Body of pancreas (tissue), 4 donors: ENCODE measurements around the gene TEF. TPM values are rescaled to one million over a fixed set of nuclear protein-coding genes. Genes with fewer than 3 reads are reported as not detected.

Experiments
- ATAC-seq: fragments of 150-250 bp; one replicate; pipeline ENCODE4 v1.9.1; 2016
- DNase-seq, 4 donors: peaks; one replicate each; pipeline ENCODE4 v3.0.0-alpha.2; 2019
- H3K27ac ChIP-seq, 4 donors: fragments of 200-600 bp; sonication (generic); 1 replicate in 3 of 4; 2 replicates in 1 of 4; pipeline versions ENCODE4 v1.5.1 to v1.6.1; 2016 to 2019; ENCODE audit warnings: mild to moderate bottlenecking in 1 of 4, mixed read lengths in 1 of 4, moderate library complexity in 1 of 4
- H3K27me3 ChIP-seq, 2 donors: fragments of 200-600 bp; sonication (generic); one replicate each; pipeline ENCODE4 v1.6.0; 2016; ENCODE audit warnings: mild to moderate bottlenecking in 1 of 2
- H3K36me3 ChIP-seq, 2 donors: fragments of 200-600 bp; sonication (generic); replicated peaks in 1 of 2; 2 replicates each; pipeline ENCODE4 v1.5.1; 2016; ENCODE audit warnings: low read depth in 2 of 2; ENCODE audit not compliant: insufficient read depth in 1 of 2
- H3K4me1 ChIP-seq: fragments of 200-600 bp; sonication (generic); one replicate; pipeline ENCODE4 v1.6.0; 2016
- H3K4me3 ChIP-seq, 2 donors: fragments of 200-600 bp; sonication (generic); 1 replicate in 1 of 2; 2 replicates in 1 of 2; pipeline ENCODE4 v1.5.1; 2016 to 2019
- H3K9me3 ChIP-seq, 3 donors: fragments of 200-600 bp; sonication (generic); 1 replicate in 2 of 3; 2 replicates in 1 of 3; pipeline ENCODE4 v1.5.1; 2016
- POLR2A ChIP-seq, 3 donors: fragments of 450-650 bp; IDR thresholded peaks; one replicate each; pipeline ENCODE4 v1.6.1; 2016; ENCODE audit warnings: antibody characterized with exemption in 3 of 3, mild to moderate bottlenecking in 2 of 3
- WGBS, 2 donors: methylation state at CpG; one replicate each; pipeline ENCODE4 v1.1.5; 2017; 5-methylcytosine and 5-hydroxymethylcytosine counted together
- intact Hi-C: fragments of 100-400 bp; cut with DNase I; formaldehyde crosslinking; loops from one replicate; pipeline ENCODE4 v1.15.1; 2023
- small RNA-seq: library from RNA; depleted of rRNA; stranded (forward); fragments of <200 nt; gene quantifications from one replicate; pipeline ENCODE3, GENCODE V24; 2016
- total RNA-seq, 2 donors: library from RNA; depleted of rRNA; stranded (reverse); fragments of >200 nt; gene quantifications; one replicate each; pipeline ENCODE4 v1.1.0, GENCODE V29; 2016
- TF ChIP-seq, protein P1 (sequence below), 7 experiments: fragments of 450-650 bp in 4 of 7; fragments of 200-600 bp in 3 of 7; sonication (generic) in 3 of 7; IDR thresholded peaks; one replicate each; pipeline ENCODE4 v1.5.1; 2016 to 2019; ENCODE audit warnings: antibody characterized with exemption in 7 of 7

Gene TEF
- total RNA-seq, 2 donors from 2014 or later, result 10.9 to 29.0 TPM

DNA sequence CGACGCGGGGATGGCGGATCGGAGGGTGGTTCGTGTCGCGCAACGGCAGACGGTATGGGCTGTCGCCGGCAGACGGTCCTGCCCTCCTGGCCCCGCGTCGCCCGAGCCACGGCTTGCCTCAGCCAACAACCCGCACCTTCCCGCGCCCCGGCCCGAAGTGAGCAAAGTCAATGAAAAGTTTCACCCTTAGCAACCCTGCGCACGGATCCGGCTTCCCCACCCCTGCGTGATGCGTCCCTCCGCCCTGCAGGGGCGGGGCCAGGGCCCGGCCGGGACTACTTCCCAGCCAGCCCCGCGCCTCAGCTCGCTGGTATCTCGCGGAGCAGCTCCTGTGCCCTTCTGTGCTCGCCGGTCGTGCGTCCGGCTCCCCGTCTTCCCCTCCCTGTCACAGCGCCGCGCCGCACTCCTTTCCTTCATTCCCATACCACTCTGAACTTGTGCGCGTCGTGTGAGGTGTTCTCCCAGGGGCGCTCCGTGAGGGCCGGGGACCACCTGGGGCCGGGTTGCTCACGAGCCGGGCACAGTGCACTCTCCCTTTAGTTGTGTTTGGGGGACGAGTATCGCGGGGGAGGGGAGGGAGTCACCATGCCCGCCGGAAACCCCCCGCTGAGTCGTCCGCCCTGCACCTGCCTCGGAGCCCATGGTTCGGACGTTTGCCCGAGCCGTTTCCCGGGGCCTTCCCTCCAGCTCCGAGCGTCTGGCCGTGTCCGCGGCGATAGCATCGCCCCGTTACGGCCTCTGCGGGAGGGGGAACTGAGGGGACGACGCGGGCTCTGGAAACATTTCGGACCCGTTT, 65.1 kb downstream of the TEF start, which contains the start of gene TOB2:
TSS of gene TOB2 (minus strand) at position 163 of the 796 bp plus-strand sequence. CDS start 9,456 bp downstream, outside the sequence.
- 0 to 1% methylated on average over 4 to 70 of the region's 85 CpGs for WGBS, 2 donors
- intact Hi-C loops, result no loop called here

GRCh38 chr22:41447435-41448188, 65.9 kb downstream of the TEF start:
- DNase-seq, result peak; percentile 68 to 77 (median 76)
- TF ChIP-seq, protein P1, sequence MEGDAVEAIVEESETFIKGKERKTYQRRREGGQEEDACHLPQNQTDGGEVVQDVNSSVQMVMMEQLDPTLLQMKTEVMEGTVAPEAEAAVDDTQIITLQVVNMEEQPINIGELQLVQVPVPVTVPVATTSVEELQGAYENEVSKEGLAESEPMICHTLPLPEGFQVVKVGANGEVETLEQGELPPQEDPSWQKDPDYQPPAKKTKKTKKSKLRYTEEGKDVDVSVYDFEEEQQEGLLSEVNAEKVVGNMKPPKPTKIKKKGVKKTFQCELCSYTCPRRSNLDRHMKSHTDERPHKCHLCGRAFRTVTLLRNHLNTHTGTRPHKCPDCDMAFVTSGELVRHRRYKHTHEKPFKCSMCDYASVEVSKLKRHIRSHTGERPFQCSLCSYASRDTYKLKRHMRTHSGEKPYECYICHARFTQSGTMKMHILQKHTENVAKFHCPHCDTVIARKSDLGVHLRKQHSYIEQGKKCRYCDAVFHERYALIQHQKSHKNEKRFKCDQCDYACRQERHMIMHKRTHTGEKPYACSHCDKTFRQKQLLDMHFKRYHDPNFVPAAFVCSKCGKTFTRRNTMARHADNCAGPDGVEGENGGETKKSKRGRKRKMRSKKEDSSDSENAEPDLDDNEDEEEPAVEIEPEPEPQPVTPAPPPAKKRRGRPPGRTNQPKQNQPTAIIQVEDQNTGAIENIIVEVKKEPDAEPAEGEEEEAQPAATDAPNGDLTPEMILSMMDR (IDR thresholded peaks at IDR 0.05), result peak in 1 of 7 experiments; percentile 2
- no peak for TF ChIP-seq POLR2A (IDR thresholded peaks at IDR 0.05)
- H3K36me3 ChIP-seq, result no peaks in the 10 kb centered on the region
- H3K4me1 ChIP-seq, result peaks cover 23% of the 10 kb centered on the region
- WGBS, 2 donors, result 0 to 1% methylated on average over 32 to 63 of the region's 63 CpGs
- H3K27ac ChIP-seq, result peak overlapping the region; percentile 99 to 100 (median 100)
- ATAC-seq, result peak; percentile 27
- peak overlapping the region; percentile 75 to 97 for H3K4me3 ChIP-seq
- intact Hi-C loops, result no loop called here
- H3K27me3 ChIP-seq, result no peaks in the 10 kb centered on the region
- H3K9me3 ChIP-seq, result no peaks in the 10 kb centered on the region

More for the DNA sequence above, 65.1 kb downstream of the TEF start, which contains the start of gene TOB2:
- peak; percentile 99 to 100 (median 100) for TF ChIP-seq POLR2A (IDR thresholded peaks at IDR 0.05)
- TF ChIP-seq, protein P1 (IDR thresholded peaks at IDR 0.05), result peak in 2 of 7 experiments; percentile 3 to 5
- Histone ChIP-seq H3K27ac (peak within 1 kb of the TSS; percentile 99 to 100 (median 100)), H3K9me3 (no peaks in the 10 kb centered on the region), H3K27me3 (no peaks in the 10 kb centered on the region), H3K4me1 (peaks cover 31% of the 10 kb centered on the region), H3K36me3 (no peaks in the 10 kb centered on the region), H3K4me3 (peak within 1 kb of the TSS; percentile 80 to 97)
- DNase-seq (peak; percentile 96 to 97 (median 96)), ATAC-seq (peak; percentile 75)

GRCh38 chr22:41448189-41448808, 66.6 kb downstream of the TEF start:
- DNase-seq (peak; percentile 94 to 98 (median 96)), ATAC-seq (peak; percentile 80)
- Histone ChIP-seq H3K36me3 (no peaks in the 10 kb centered on the region), H3K4me3 (peak overlapping the region; percentile 55 to 75), H3K27ac (peak overlapping the region; percentile 99 to 100 (median 100)), H3K4me1 (peaks cover 16% of the 10 kb centered on the region), H3K27me3 (no peaks in the 10 kb centered on the region), H3K9me3 (no peaks in the 10 kb centered on the region)
- WGBS, 2 donors, result 0% methylated on average over 25 to 28 of the region's 28 CpGs
- TF ChIP-seq, protein P1 (IDR thresholded peaks at IDR 0.05), result peak in 1 of 7 experiments; percentile 5
- TF ChIP-seq POLR2A (IDR thresholded peaks at IDR 0.05), result peak; percentile 82 to 94 (median 84)
- intact Hi-C loops, result no loop called here

Small RNA genes lying within 50 kb of the gene (small RNA-seq; reads per million reads assigned to genes)
- not detected for gene RNU6-495P

Other genes starting within 250 kb of the TEF start
- gene L3MBTL2, start 176.6 kb upstream of the TEF start, total RNA-seq, result 10 to 100 TPM in 1 of 2 donors, 1 to 10 TPM in 1; 5.7 to 21.1 TPM
- gene CHADL, start 141.0 kb upstream of the TEF start, total RNA-seq, result 1 to 10 TPM; 1.8 to 6.3 TPM
- gene RANGAP1, start 95.8 kb upstream of the TEF start, total RNA-seq, result 10 to 100 TPM; 45.4 to 62.3 TPM
- gene ZC3H7B, start 80.4 kb upstream of the TEF start, total RNA-seq, result 10 to 100 TPM; 29.8 to 34.3 TPM
- gene TOB2, start 64.9 kb downstream of the TEF start, total RNA-seq, result 10 to 100 TPM; 23.1 to 27.2 TPM
- gene PHF5A, start 86.8 kb downstream of the TEF start, total RNA-seq, result 10 to 100 TPM; 15.5 to 19.2 TPM
- 10 to 100 TPM; 32.7 to 75.5 TPM for gene ACO2, start 87.2 kb downstream of the TEF start, total RNA-seq
- 10 to 100 TPM; 18.9 to 24.7 TPM for gene POLR3H, start 162.5 kb downstream of the TEF start, total RNA-seq
- 10 to 100 TPM; 30.0 to 42.8 TPM for gene CSDC2, start 179.1 kb downstream of the TEF start, total RNA-seq
- 10 to 100 TPM; 49.3 to 54.1 TPM for gene PMM1, start 207.9 kb downstream of the TEF start, total RNA-seq
- 10 to 100 TPM; 11.2 to 17.1 TPM for gene DESI1, start 239.1 kb downstream of the TEF start, total RNA-seq
- 100 to 1,000 TPM in 1 of 2 donors, 10 to 100 TPM in 1; 68.7 to 102 TPM for gene XRCC6, start 239.4 kb downstream of the TEF start, total RNA-seq